HG03159 (cell line): ENCODE results near the gene IL17B.

Source experiments
- ATAC-seq: cut with Tn5 transposase; IDR thresholded peaks from one replicate; pipeline ENCODE4 v1.9.1; 2021; ENCODE audit warnings: mild to moderate bottlenecking, moderate library complexity; ENCODE audit not compliant: unreplicated experiment

Gene IL17B

DNA sequence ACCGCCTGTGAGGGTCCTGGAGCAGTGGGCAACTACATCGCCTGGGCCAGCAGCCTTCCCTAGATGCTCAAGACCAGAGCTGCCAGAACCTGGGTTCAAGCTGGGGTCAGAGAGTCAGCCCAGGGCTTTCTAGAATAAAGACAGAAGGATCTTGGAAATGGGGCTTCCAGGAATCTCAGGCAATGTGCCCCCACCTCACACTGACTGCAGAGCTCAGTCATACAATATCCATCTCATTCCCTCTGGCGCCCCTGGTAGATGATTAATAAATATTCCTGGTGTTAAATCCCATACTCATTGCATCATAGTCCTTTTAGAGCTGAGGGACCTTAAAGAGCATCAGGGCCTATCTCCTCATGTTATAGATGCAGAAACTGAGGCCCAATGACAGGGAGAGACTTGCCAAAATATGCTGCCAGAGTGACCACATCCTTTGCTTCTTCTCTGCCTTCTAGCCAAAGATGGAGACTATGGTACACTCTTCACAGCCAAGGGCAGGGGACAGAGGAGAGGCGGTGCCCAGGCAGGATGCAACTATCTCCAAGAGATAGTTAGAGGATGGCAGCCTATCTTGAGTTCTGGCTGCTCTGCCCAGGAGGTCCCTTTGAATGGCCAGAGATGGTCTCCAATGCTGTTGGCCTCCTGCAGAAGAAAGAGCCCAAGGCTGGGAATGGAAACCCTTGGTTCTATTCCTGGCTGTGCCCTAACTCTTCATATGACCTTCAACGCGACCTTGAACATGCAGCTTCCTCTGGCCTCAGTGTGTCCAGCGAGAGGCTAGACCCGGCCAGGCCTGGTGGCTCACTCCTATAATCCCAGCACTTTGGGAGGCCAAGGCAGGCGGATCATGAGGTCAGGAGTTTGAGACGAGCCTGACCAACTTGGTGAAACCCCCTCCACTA is 36.2 kb upstream of the IL17B start:
- no peak for ATAC-seq

DNA sequence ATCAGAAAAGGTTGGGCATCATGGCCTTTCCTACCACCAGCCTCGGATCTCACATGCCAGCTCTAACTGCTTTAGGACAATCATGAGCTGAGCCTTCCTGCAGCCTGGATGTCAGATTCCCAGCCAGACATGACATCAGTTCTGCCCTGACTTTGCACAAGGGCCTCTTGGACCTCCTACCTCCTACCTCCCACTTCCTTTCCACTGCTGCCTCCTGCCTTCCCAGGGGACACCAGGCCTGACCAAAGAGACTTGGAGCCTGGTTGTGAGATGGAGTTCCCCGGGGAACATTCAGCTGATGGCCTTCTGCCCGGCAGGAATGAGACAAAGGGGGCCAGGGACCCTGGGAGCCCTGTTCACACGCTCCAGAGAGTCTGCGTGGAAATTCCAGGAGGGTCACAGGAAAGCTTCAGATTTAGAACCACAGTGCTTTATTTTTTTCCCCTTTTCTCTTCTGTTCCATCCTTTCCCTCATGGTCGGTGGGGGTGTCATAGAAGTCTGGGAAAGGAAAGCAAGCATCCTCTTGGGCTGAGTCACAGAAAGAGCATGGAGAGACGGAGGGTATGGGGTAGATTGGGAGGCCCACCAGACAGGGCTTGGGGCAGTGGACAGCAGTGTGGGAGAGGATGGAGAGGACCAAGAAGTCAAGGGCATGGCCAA is 35.4 kb upstream of the IL17B start:
- ATAC-seq: no peak

DNA sequence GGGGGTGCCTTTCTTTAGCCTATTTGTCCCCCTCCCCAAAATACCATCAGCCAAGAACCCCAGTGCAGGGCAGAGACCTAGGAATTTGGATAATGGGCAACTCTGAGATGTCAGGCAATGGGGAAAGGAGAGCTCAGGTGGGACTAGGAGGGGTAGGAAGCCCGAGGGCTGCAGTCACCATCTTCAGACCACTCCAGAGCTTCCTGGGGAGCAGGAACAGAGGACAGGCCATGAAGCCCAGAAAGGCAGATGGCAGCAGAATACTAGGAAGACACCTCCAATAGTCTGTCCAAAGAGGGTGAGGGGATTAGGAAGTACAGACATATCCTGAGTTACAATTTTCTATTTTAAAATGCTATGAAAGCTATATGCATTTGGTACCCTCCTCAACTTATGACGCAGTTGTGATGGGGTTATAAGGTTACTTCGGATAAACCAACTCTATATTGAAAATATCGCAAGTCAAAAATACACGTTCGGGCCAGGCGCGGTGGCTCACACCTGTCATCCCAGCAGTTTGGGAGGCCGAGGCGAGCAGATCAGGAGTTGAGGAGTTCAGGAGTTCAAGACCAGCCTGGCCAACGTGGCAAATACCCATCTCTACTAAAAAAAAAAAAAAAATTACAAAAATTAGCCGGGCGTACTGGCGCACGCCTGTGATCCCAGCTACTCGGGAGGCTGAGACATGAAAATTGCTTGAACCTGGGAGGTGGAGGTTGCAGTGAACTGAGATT is 34.6 kb upstream of the IL17B start:
- no peak for ATAC-seq

DNA sequence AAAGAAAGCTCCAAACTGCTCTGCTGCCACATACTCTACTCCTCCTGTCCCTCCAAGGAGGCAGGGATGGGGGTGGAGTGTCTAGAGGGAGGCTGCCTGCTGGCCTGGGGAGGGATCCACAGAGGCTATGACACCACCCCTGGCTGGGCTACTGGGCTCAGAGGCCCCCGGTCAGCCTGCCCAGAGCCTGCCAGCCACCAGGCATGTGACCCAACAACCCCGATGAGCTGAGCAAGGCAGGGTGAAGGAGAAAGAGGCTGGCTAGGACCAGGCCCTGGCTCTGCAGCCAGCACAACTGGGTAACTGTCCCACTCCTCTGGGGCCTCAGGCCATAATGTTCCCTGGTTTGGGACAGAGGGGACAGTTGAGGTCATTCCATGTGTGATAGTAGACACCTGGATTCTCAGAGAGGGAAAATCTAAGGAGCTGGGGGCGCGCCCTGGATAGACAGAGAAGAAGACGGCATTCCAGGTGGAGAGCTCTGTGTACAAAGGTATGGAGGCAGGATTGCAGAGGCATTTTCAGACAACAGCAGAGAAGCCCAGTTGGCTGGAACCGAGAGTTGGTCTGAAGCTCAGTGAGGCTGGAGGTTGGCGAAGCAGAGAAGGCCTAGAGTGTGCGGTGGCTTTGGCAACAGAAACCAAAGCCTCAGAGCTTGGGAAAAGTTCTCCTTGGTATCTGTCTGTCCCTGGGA is 33.8 kb upstream of the IL17B start:
- ATAC-seq: no peak

DNA sequence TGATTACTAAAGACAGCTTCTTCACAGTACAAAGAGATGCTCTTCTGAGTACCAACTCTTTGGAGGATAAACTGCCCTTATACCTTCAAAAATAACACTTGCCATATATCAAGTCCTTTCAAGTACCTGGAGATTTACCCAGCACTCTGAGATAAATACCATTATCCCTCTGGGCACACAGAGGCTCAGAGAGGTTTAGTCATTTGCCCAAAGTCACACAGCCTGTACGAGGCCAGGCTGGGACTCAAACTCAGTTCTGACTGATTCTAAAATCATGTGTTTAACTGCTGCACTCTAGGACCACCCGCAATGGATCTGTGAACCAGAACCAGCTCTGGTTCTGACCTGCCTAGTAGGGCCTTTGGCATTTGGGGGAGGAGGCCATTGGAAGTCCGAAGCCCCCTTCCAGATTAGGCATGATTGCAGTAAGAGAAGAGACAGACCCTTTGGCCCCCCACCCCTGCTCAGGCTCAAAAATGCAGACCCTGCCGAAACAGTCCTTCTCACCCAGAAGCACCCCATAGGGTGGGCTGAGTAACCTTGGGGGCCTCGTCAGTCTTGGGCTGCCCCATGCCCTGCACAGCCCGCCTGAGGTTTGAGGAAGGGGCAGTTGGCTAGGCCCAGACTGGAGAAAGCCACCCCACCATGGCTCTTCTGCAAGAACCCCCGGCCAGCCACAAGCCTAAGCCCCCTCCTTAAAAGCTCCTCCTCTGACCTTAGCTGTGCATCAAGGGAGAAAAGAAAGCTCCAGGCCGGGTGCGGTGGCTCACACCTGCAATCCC is 32.8 kb upstream of the IL17B start:
- ATAC-seq: no peak

DNA sequence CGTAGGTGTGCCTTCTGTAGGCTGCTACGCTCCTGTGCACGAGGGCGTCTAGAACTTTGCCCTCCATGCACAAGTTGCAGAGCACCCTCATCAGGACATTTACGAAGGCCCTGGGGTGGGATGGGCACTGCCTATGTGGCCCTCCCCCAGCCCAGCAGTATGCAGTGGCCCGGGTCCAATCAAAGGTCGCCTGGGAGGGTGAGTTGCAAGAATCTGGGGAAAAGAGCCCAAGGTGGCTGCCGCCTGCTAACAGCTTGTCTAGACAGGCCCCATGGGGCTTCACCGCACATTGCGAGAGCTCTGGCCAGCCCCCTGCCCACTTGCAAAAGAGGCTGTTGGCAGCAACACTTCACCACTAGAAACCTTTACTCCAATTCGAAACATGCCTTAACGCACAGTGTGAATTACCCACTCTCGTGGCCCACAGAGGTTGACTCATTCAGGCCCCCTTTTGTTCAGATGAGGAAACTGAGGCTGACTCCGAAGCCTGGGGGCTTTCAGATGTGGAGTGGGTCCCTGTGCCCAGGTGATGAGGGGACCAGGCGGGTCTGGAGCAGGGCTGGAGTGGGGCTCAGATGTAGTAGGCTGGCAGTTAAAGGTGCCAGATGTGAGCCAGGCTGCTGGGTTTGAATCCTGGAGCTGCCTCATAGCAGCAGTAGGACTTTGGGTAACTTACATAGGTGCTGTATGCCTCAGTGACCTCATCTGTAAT is 31.8 kb upstream of the IL17B start:
- ATAC-seq: no peak

DNA sequence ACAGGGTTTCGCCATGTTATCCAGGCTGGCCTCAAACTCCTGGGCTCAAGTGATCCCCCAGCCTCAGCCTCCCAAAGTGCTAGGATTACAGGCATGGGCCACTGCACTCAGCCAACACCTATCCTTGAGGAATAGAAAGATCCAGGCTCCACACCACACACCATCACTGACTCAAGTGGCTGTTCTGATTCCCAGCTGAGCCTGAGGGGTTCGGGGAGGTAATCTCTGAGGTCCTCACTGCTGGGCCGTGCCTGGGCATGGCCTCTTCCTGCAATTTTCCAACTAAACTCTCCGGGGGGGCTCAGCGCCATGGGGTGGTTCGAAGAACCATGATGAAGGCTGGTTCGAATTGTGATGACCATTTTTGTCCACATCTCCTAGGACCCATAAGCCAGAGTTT is 31.0 kb upstream of the IL17B start:
- no peak for ATAC-seq

DNA sequence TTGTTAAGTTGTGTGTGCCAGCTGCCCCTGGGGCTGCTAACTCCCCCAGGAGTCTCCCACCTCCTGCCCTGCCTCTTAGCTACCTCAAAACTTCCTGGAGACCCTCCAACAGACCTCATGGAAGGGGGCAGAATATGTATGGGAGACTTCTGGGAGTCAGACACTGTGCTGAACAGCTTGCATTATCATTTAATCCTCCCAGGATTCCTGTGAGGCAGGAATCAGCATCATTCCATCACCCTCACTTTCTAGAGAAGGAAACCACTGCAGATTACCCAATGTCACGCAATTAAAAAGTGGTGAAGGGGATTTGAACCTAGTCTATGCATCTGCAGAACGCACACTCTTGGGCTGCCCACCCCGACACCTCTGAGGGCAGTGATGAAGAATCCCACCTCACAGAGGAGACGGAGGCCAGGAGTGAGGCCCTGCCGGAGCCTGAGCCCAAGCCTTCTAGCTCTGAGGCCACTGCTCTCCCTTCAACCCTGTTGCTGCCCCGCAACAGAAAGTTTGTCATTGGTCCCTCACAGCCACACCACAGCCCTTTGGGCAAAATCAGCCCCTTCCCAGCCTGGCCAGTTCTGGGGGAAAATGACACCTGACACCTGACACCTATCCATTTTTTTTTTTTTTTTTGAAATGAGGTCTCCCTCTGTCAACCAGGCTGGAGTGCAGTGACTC is 30.3 kb upstream of the IL17B start:
- ATAC-seq: no peak

DNA sequence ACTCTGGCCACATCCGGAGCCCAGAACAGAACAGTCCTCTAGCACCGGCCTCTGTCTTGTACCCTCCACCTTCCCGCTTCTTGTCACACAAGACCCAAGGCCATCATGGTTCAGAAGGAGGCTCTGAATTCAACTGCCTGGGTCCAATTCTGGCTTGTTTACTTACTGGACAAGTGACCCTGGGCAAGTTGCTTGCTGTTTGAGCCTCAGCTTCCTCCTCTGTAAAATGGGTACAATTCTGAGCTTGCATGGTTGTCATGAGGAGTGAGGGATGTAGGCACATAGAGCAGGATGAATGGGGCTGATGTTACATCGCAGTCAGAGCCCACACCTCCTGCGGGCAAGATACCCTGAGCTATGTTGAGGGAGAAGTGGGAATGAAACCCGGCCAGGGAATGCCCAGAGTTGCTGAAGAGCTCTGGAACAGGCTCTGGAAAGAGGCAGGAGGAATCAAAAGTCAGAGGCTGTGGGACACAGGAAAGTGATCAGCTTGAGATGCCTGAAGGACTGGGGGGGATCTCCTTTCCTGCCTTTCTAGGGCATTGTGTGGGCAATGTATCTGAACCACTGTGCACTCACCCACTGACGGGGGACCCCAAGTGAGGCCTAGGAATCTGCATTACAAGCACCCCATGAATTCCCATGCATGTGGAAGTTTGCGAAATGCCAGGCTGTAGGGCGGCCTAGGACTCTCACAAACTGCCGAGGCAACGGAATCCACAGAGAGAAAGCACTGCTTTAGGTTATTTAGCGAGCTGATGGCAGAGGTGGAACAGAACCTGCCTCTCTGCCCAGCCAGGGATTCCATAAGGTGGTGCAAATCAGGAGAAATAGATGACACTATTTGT is 29.4 kb upstream of the IL17B start:
- ATAC-seq: no peak

DNA sequence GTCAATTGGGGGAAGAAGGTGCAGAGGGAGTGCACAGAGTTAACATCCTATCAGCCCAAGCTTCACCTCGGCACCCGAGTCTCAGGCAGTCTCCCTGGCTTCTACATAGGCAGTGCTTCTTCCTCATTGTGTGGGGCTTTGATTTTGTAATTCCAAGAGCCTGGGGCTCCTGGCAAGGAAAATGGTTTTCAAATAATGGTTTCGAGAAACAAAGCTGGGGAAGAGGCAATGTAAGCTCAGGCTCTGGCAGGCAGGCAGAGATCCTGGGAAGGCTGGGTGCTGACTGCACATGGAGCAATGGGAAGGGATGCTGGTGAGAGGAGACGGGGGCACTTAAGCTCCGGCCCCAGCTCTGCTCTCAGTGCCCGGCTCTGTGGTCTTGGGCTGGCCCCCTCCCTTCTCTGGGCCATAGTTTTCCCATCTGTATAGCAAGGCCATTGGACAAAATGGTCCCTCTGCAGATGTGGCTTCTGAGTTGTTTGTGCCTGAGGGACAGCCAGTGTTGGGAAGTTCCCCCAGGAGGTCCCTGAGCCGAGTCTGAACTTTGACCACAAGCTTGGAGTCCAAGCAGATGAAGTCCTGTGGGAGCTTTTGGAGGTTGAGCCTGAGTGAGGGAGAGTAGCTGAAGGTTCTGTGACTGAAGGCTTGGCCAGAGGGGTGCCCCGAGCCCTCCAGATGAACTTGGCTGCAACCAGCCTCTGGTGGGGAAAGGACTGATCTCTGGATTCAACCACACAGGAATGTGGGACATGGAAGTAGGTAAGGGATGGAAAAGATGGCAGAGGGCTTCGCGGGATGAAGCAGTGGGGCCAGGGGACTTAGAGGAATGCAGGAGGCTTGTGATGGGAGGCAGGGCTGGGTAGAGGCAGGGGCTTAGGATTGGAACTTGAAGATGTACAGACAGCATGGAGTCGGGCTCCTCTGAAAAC is 28.5 kb upstream of the IL17B start:
- no peak for ATAC-seq

DNA sequence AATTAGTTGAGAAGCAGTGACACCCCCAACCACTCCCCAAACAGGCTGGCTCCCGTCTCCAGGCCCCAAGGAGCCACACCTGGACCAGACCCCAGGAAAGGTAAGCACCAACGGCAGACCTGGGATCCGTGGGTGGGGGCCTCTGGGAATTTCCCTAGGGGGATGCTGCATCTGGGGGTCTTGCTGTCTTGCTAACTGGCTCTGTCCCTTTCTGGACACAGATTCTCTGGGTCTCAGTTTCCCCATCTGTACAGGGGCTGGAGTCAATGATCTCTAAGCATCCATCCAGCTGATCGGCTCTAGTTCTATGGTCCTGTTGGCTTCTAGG is 27.9 kb upstream of the IL17B start:
- ATAC-seq: no peak

DNA sequence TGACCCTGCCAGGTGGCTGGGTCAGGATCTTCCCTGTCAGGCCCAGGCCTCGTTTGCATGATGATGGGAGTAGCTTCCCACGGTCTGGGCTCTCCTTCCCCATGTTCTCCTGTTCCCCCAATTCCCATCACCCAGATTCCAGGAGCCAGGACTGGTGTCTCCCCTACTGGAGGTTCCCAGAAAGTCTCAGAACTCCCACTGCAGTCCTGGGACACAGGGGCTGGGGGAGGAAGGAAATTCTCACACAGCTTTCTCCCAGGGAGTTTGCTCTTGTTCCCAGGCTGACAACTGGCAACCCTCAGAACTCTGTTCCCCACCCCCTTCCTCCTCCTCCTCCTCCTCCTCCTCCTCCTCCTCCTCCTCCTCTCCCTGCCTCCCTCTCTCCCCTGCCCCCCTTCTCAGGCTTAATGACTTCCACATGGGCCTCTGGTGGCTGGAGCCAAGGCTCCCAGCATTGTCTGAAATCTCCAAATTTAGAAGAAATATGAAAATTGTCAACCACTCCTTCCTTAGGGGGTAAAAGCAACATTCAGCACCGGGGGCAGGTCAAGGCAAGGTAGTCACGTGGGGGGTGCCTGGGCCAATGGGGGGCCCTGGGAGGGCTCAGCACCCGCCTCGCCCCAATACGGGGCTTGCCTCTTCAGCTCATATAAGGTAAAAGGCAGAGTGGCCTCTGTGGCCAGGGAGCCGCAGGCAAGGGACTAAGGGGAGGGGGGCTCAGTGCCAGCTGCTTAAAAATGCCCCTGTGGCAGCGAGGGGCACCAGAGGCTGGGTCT is 27.3 kb upstream of the IL17B start:
- no peak for ATAC-seq

DNA sequence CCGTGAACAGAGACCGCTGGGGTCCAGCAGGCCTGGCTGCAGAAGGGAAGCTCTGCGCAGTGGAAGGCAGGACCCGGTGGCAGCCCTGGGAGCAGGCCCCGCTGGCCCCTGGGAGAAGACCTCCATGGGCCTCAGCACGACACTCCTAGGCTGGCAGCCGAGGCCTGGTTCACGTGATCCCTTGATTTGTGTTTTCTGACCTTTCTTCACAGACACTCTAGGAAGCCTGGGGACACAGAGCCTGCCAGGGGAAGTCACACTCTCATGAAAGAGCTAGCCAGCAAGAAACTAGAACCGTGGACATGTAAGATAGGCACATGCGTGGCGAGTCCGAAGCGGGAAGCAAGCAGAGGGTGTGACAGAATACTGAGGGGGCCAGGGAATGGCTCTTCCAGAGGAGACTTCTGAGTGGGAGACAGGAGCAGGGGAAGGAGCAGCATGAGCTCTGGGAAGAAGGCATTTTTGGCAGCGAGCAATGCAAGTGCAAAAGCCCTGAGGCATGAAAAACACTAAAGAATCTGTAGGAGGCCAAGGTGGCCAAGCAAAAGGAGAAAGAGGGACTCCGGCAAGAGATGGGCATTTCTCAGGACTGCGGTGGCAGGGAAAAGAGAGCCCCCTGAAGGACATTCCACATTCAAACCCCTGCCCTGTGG is 26.6 kb upstream of the IL17B start:
- ATAC-seq: no peak

DNA sequence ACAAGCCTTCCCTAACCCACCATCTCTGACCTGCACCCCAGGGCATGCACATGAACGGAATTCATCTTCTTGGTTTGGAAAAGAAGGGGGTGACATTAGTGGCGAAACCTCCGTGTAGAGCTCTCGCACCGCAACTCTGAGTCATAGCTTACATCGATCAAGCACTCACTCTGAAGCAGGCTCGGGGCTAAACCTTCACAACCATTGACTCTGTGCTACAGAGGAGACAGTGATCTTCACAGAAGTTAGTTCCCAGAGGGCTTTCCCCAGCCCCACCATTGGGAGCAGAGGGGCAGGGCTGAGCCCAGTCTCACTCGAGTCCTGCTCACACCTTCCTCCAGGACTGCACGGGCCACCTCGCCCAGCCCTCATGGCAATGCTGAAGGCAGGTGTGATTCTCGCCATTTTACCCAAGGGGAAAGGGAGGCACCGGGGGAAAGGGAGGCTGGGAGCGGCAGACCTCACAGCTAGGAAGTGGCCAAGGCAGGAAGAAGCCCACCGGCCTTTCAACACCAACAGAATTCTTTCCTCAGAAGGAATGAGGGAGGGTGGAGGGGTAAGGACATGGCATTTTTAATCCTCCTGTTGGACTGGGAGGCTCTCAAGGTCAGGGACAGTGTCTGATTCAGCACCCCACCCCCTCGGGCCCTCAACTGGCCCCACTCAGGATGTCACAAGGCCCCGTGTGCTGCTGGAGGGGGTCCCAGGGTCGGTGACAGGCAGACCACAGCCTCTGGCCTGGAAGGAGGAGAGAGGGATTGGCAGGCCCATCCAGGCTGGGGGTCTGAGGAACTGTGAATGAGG is 25.9 kb upstream of the IL17B start:
- no peak for ATAC-seq
